GM19193 (cell line): ENCODE measurements around the gene TRPM8.

Experiments
- POLR2A ChIP-seq: IDR thresholded peaks from 4 replicates; pipeline ENCODE4 v1.6.1; 2011; ENCODE audit not compliant: insufficient read depth, insufficient read length; ENCODE audit errors: extremely low read depth

The TRPM8 gene

DNA sequence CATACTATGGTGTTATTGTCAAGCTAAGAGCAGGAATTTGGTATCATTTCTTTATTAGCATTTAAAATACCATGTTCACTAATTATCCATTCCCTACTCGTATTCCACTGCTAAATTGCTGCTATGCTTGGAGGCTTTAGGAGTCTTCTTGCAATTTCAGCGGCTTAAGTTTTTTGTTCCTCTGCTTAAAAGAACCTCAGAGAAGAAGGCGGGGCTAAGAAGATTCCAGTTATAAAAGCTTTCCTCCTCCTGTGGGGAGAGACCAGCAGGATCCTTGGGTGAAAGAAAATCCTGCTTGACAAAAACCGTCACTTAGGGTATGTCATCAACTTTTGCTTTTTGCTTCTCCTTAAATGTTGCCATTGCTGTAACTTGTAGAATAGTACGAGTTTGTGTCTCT is at the start of gene TRPM8:
Gene TRPM8, plus strand, starts transcription at position 258 of the 400 bp plus-strand sequence. CDS start 9,165 bp downstream, outside the sequence.
- no peak for TF ChIP-seq POLR2A

GRCh38 chr2:233867993-233868532 is 49.1 kb upstream of the TRPM8 start, which contains the start of gene MSL3B:
Gene MSL3B (minus strand): TSS chr2:233868386.
- TF ChIP-seq POLR2A = peak; percentile 80

DNA sequence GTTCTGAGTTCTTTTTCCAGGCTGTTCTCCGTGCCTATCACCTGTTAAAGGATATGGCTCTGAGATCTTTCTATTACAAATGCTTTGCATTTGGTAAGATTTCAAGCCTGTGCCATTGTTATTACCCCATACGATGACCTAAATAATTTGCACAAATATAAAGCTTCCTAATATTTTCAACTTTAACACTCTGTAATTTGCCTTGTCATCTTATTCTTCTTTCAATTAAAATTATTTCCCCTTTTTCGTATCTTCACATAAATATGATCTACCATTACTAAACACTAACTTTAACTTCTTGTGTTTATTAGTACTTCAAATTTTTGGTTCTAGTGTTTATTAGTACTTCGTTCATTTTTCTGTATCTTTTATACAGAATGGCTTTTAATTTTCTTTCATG is 45.7 kb upstream of the TRPM8 start:
- TF ChIP-seq POLR2A = no peak

DNA sequence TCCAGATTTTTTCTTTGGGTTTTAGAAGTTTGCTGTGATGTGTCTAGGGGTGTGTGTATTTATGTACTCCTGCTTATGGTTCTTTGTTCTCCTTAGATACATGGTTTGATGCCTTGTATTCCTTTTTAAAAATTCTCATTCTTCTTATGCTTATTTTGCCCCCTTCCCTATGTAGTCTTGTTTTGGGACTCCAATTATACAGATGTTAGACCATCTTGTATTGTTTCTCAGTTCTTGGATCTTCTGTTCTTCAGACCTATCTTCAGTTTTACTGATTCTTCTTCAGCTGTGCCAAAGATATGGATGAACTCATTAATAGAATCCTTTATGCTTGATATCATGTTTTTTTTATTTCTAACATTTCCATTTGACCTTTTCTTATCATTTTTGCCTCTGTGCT is 34.8 kb upstream of the TRPM8 start:
- no peak for TF ChIP-seq POLR2A

- no peak for TF ChIP-seq POLR2A
Observed at GRCh38 chr2:233892793-233893192, 24.4 kb upstream of the TRPM8 start.

GRCh38 chr2:233901367-233901766 is 15.8 kb upstream of the TRPM8 start:
- TF ChIP-seq POLR2A = no peak

- TF ChIP-seq POLR2A = no peak
Observed at GRCh38 chr2:233901884-233902283, 15.3 kb upstream of the TRPM8 start.

- TF ChIP-seq POLR2A = no peak
Observed at GRCh38 chr2:233905945-233906344, 11.2 kb upstream of the TRPM8 start.

GRCh38 chr2:233907627-233908026 is 9.5 kb upstream of the TRPM8 start:
- TF ChIP-seq POLR2A = no peak

- TF ChIP-seq POLR2A = no peak
Observed at GRCh38 chr2:233912691-233913423, 4.3 kb upstream of the TRPM8 start.

DNA sequence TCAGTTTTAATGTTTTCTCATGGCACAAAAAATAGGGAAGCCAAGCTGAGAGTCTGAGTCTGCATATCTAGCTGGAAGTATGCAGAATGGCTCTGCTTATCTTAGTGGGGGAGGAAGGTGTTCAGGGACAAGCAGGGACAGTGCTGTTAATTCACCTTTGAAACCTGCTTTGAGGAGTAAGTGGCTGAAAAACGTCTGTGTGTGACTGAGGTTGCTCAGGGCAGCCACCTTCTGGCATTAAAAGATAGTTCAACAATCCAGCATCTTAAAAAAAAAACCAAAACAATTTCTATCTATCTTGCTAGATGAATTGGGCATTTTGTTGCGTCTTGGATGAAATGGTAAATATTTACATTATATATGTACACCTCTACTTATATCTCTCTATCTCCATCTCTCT is 2.0 kb upstream of the TRPM8 start:
- TF ChIP-seq POLR2A = no peak

- no peak for TF ChIP-seq POLR2A
Observed at GRCh38 chr2:233919319-233919718, 2.1 kb downstream of the TRPM8 start.

- TF ChIP-seq POLR2A = no peak
Observed at GRCh38 chr2:233919938-233920337, 2.8 kb downstream of the TRPM8 start.

- no peak for TF ChIP-seq POLR2A
Observed at GRCh38 chr2:233922471-233922870, 5.3 kb downstream of the TRPM8 start.

- no peak for TF ChIP-seq POLR2A
Observed at GRCh38 chr2:233925402-233925801, 8.2 kb downstream of the TRPM8 start.

DNA sequence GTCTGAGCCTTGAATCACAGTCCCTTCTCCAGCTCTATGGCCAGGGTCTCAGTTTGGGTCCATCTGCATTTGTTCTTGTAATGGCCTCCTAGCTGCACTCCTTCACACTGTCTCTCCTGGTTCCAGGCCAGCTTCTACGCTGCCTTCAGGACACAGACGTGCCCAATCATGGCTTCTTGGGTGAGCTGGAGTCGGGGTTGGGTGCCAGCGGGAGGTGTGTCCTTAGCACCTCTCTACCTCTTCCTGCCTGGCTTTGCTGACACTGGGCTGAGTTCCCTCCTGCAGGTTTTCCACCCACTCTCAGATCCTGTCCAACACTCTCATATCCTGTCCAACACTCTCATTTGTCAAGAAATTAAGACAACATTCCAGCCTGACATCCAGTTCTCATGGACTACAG is 9.6 kb downstream of the TRPM8 start:
- no peak for TF ChIP-seq POLR2A

- TF ChIP-seq POLR2A = no peak
Observed at GRCh38 chr2:233928594-233929351, 11.6 kb downstream of the TRPM8 start.
